ENCODE data around the gene TIMM17A. TPM values are rescaled to one million over a fixed set of nuclear protein-coding genes. Genes with fewer than 3 reads are reported as not detected.

TIMM17A gene
- total RNA-seq, 1 donor from 2014 or later, result 122 TPM

- DNase-seq, result peak; percentile 89
- no peak overlapping the region for H3K4me3 Mint-ChIP-seq
- intact Hi-C loops (cut with micrococcal nuclease), result loop anchor here (1.0 to 2.0 kb wide), 2 partner anchors 109 to 126 kb away; no protein-coding TSS in a partner anchor
- no peak overlapping the region for H3K27ac Mint-ChIP-seq
- no peaks in the 10 kb centered on the region for H3K9me3 Mint-ChIP-seq
- peaks cover 2% of the 10 kb centered on the region for H3K4me1 Mint-ChIP-seq
- no peaks in the 10 kb centered on the region for H3K27me3 Mint-ChIP-seq
- H3K36me3 Mint-ChIP-seq (ENCODE audit: low read depth), result peaks cover 8% of the 10 kb centered on the region
Measured at GRCh38 chr1:202009326-202010179, 54.2 kb downstream of the TIMM17A start.

- no peaks in the 10 kb centered on the region for H3K27me3 Mint-ChIP-seq
- intact Hi-C loops (cut with micrococcal nuclease), result no loop called here
- H3K36me3 Mint-ChIP-seq (ENCODE audit: low read depth), result peaks cover 7% of the 10 kb centered on the region
- peaks cover 2% of the 10 kb centered on the region for H3K4me1 Mint-ChIP-seq
- H3K27ac Mint-ChIP-seq, result no peak within 1 kb of the TSS
- H3K9me3 Mint-ChIP-seq, result no peaks in the 10 kb centered on the region
- H3K4me3 Mint-ChIP-seq, result no peak within 1 kb of the TSS
- DNase-seq, result no peak
Measured at GRCh38 chr1:202010180-202011015, 55.1 kb downstream of the TIMM17A start, which contains the start of gene ELF3. TSS of gene ELF3 (plus strand) at chr1:202010587. CDS start at chr1:202011137, 550 bp downstream.

- no peak for DNase-seq
- Mint-ChIP-seq H3K36me3 (ENCODE audit: low read depth) (peaks cover 1% of the 10 kb centered on the region), H3K4me1 (peaks cover 2% of the 10 kb centered on the region), H3K9me3 (no peaks in the 10 kb centered on the region), H3K27ac (no peak overlapping the region), H3K27me3 (peaks cover 2% of the 10 kb centered on the region), H3K4me3 (no peak overlapping the region)
- intact Hi-C loops (cut with micrococcal nuclease), result no loop called here
Measured at GRCh38 chr1:202011994-202012393, 56.7 kb downstream of the TIMM17A start.

GRCh38 chr1:202012544-202013478, 57.5 kb downstream of the TIMM17A start:
- Mint-ChIP-seq H3K36me3 (ENCODE audit: low read depth) (no peaks in the 10 kb centered on the region), H3K9me3 (no peaks in the 10 kb centered on the region), H3K27ac (no peak overlapping the region), H3K4me3 (no peak overlapping the region), H3K27me3 (peaks cover 3% of the 10 kb centered on the region), H3K4me1 (peaks cover 2% of the 10 kb centered on the region)
- DNase-seq, result no peak
- intact Hi-C loops (cut with micrococcal nuclease), result no loop called here

GRCh38 chr1:202013603-202014002, 58.3 kb downstream of the TIMM17A start:
- Mint-ChIP-seq H3K4me3 (no peak overlapping the region), H3K9me3 (no peaks in the 10 kb centered on the region), H3K27ac (no peak overlapping the region)

GRCh38 chr1:202014060-202014459, 58.8 kb downstream of the TIMM17A start:
- intact Hi-C loops (cut with micrococcal nuclease), result no loop called here
- Mint-ChIP-seq H3K4me3 (no peak overlapping the region), H3K27ac (no peak overlapping the region), H3K9me3 (no peaks in the 10 kb centered on the region), H3K27me3 (peaks cover 3% of the 10 kb centered on the region), H3K4me1 (peaks cover 2% of the 10 kb centered on the region), H3K36me3 (ENCODE audit: low read depth) (no peaks in the 10 kb centered on the region)
- DNase-seq, result no peak

More at GRCh38 chr1:202013603-202014002, 58.3 kb downstream of the TIMM17A start:
- peaks cover 2% of the 10 kb centered on the region for H3K4me1 Mint-ChIP-seq
- H3K27me3 Mint-ChIP-seq, result peaks cover 3% of the 10 kb centered on the region
- no peaks in the 10 kb centered on the region for H3K36me3 Mint-ChIP-seq (ENCODE audit: low read depth)
- intact Hi-C loops (cut with micrococcal nuclease), result no loop called here
- no peak for DNase-seq

GRCh38 chr1:202014915-202015661, 59.8 kb downstream of the TIMM17A start:
- no peak for DNase-seq
- H3K27ac Mint-ChIP-seq, result no peak overlapping the region
- H3K4me1 Mint-ChIP-seq, result no peaks in the 10 kb centered on the region
- no peak overlapping the region for H3K4me3 Mint-ChIP-seq
- no peaks in the 10 kb centered on the region for H3K36me3 Mint-ChIP-seq (ENCODE audit: low read depth)
- intact Hi-C loops (cut with micrococcal nuclease), result no loop called here
- H3K27me3 Mint-ChIP-seq, result peaks cover 3% of the 10 kb centered on the region
- no peaks in the 10 kb centered on the region for H3K9me3 Mint-ChIP-seq

- H3K4me3 Mint-ChIP-seq, result no peak overlapping the region
- H3K4me1 Mint-ChIP-seq, result no peaks in the 10 kb centered on the region
- DNase-seq, result no peak
- H3K36me3 Mint-ChIP-seq (ENCODE audit: low read depth), result no peaks in the 10 kb centered on the region
- H3K27me3 Mint-ChIP-seq, result peaks cover 3% of the 10 kb centered on the region
- no peaks in the 10 kb centered on the region for H3K9me3 Mint-ChIP-seq
- intact Hi-C loops (cut with micrococcal nuclease), result no loop called here
- H3K27ac Mint-ChIP-seq, result no peak overlapping the region
Measured at GRCh38 chr1:202015662-202015937, 60.3 kb downstream of the TIMM17A start.

- Mint-ChIP-seq H3K9me3 (no peaks in the 10 kb centered on the region), H3K4me3 (no peak overlapping the region), H3K27ac (no peak overlapping the region), H3K4me1 (no peaks in the 10 kb centered on the region), H3K36me3 (ENCODE audit: low read depth) (no peaks in the 10 kb centered on the region), H3K27me3 (peaks cover 3% of the 10 kb centered on the region)
- no peak for DNase-seq
- intact Hi-C loops (cut with micrococcal nuclease), result no loop called here
Measured at GRCh38 chr1:202016022-202016810, 60.9 kb downstream of the TIMM17A start.

- no peaks in the 10 kb centered on the region for H3K9me3 Mint-ChIP-seq
- intact Hi-C loops (cut with micrococcal nuclease), result no loop called here
- no peaks in the 10 kb centered on the region for H3K36me3 Mint-ChIP-seq (ENCODE audit: low read depth)
- H3K27ac Mint-ChIP-seq, result no peak overlapping the region
- no peak overlapping the region for H3K4me3 Mint-ChIP-seq
- H3K27me3 Mint-ChIP-seq, result peaks cover 3% of the 10 kb centered on the region
- no peaks in the 10 kb centered on the region for H3K4me1 Mint-ChIP-seq
- no peak for DNase-seq
Measured at GRCh38 chr1:202016811-202017748, 61.8 kb downstream of the TIMM17A start.

- intact Hi-C loops (cut with micrococcal nuclease), result no loop called here
- Mint-ChIP-seq H3K27me3 (peaks cover 3% of the 10 kb centered on the region), H3K9me3 (no peaks in the 10 kb centered on the region)
Measured at GRCh38 chr1:202017749-202018467, 62.6 kb downstream of the TIMM17A start.

More at GRCh38 chr1:202017749-202018467, 62.6 kb downstream of the TIMM17A start:
- DNase-seq, result no peak
- no peaks in the 10 kb centered on the region for H3K4me1 Mint-ChIP-seq
- H3K27ac Mint-ChIP-seq, result no peak overlapping the region
- H3K36me3 Mint-ChIP-seq (ENCODE audit: low read depth), result no peaks in the 10 kb centered on the region
- no peak overlapping the region for H3K4me3 Mint-ChIP-seq
